EL (cell line): ENCODE data around the gene SLC35A1.
"Not testable (repeated sequence)": the region's sequence is repeated elsewhere in the genome, so short reads cannot be mapped to it uniquely, and the experiment has no call there.

Source experiments
- DNase-seq: peaks from one replicate; pipeline ENCODE4 v3.0.0-alpha.2; 2016

SLC35A1 gene, protein sequence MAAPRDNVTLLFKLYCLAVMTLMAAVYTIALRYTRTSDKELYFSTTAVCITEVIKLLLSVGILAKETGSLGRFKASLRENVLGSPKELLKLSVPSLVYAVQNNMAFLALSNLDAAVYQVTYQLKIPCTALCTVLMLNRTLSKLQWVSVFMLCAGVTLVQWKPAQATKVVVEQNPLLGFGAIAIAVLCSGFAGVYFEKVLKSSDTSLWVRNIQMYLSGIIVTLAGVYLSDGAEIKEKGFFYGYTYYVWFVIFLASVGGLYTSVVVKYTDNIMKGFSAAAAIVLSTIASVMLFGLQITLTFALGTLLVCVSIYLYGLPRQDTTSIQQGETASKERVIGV

DNA sequence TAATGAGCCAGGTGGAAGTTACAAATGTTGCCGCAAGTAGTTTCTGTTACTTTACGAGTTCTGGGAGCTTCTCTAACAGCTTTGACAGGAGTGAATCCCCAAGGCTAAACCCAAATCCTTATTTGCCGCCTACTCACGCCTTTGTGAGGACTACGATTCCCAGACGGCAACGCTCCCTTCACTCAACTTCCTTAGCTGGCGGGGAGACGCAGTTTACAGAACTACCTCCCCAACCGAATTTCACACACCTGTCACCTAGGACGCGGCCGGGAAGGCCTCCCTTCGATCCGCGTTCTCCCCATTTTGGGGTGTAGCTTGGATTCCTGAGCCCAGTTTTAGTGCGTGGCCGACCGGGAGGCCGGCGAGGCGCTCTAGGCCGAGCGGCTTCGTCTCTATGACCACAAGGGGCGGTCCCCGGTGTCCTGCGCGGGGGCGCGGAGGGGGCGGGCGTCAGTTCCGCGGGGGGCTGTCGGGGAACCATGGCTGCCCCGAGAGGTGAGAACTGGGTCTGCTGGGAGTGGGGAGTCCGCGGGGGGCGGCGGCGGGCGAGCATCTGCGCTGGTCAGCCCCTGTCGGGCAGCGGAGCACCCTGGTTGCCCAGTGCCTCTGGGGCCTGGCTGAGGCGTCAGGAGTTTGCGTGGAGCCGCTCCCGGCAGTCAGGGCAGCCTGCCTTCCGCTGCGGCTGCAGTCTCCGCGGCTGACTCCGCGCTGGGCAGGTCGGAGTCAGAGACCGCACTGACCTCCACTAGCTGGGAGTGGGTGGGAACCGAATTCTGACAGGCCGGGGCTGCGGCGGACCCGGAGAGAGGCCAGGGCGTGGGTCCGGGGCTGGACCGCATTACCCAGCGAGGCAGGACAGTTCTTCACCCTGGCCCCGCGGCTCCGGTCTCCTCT is at the start of gene SLC35A1:
TSS of gene SLC35A1 (plus strand) at position 450 of the 894 bp plus-strand sequence. CDS start at position 480, 30 bp downstream.
- peak; percentile 77 for DNase-seq

DNA sequence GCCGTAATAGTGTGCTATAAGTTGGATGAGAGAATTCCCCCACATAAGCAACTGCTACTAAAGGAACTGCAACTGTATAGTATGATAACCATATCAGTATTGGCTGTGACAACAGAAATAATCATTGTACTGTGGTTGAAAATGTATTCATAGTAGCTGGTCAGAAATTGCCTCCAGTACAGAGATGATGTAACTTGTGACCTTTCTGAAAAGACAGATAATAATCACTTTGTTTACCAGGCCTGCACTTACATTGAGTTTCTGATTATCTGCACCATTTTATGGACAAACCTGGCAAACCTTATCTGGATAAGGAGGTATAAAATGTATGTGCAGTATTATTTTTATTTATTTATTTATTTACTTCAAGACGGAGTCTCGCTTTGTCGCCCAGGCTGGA is 46.0 kb upstream of the SLC35A1 start:
- no peak for DNase-seq

DNA sequence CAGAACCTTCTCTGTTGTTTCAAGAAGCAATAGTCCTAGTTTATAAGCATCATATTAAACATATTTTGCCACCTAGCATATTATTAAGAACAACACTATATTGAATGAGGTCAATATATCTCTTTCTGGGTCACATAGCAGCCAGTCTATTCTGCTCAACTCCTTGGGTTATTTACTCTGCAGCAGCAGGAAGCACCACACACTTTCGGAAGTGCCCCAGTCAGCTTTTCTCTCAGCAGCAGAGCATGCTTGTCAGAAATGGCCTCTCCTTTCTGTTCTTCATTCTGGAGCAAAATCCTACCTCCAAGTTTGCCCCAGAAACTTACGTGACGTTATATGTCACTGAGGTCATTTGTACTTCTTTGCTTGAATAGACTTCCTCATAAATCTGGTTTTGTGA is 42.3 kb upstream of the SLC35A1 start:
- DNase-seq: no peak

DNA sequence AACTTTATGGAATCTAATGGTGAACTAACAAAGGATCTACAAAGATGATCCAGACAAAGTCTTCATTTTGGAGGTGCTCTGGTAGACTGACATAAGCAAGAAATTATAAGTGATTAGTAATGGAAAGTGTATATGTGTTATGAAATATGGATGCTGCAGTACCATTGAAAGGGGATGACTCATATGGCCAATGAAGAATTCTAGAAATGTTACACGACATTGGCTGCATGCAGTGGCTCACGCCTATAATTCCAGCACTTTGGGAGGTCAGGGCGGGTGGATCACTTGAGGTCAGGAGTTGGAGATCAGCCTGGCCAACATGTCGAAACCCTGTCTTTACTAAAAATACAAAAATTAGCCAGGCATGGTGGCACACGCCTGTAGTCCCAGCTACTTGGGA is 41.5 kb upstream of the SLC35A1 start:
- peak; percentile 42 for DNase-seq

DNA sequence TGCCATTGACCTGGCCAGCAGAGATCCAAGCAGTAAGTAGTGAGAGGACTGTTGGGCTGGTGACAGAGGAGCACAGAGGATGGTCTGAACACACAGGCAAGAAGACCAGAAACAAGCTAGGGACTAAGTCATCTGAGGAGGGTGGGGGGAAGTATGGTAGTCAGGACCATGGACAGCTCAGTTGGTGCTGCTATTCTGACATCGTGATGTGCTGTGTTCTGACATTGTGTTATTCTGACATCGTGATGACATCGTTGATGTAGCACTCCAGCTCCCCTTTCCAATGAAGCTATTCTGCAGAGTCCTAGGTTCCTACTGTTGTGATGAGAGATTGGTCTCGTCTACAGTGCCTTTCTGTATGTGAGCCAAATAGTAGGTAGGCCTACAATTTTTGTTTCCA is 36.3 kb upstream of the SLC35A1 start:
- DNase-seq: peak; percentile 58

DNA sequence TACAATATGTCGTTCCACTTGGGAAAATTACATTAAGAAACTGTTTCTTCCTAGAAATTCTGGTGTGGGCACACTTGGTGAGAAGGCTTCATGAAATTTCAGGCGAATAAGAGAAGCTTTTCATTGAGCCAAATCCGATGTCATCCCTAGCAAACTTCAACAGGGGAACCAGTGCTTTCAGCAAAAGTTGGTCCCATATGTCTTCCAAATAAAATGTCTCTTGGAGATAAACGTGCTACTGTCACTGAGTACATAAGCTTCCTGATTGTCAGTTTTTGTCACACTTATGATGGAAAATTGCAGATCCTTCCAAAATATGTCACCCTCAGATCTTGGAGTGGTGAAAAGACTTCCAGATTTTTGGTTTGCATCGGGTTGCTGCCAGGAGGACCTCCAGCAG is 31.1 kb upstream of the SLC35A1 start:
- DNase-seq: no peak

DNA sequence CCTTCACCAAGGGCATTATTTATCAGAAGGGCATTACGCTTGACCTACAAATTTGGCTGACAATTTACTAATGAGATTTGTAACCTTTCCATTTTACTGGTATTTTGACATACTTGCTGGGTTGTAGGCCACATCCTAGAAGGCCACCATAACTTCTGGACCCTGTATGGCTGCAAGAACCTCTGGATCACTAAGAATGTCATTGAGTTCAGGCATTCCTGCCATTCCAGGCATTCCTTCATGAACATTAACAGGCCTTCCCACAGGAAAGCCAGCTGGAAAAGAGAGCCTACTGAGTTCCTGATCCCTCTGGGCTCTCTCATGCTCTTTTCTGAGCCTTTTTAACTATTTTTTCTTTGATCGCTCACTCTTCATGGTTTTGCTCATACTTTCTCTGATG is 28.4 kb upstream of the SLC35A1 start:
- peak; percentile 45 for DNase-seq

DNA sequence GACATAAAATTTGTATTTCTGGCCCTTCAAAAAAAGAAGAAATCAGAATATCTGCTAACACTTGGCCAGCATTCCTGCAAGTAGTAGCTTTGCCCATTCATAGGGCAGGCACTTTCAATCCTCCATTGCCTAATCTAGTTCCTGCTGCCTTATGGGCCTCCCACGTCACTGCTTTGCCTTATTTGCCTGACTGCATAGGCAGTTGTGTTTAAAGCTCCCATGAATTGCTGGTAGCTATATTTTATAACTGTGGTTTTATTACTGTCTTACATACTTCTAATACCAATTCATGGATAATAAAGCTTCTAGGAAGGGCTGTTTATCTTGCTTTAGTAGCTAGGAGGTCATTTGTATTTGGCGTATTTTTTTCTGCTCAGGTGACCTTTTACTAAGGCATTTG is 7.7 kb upstream of the SLC35A1 start:
- no peak for DNase-seq

DNA sequence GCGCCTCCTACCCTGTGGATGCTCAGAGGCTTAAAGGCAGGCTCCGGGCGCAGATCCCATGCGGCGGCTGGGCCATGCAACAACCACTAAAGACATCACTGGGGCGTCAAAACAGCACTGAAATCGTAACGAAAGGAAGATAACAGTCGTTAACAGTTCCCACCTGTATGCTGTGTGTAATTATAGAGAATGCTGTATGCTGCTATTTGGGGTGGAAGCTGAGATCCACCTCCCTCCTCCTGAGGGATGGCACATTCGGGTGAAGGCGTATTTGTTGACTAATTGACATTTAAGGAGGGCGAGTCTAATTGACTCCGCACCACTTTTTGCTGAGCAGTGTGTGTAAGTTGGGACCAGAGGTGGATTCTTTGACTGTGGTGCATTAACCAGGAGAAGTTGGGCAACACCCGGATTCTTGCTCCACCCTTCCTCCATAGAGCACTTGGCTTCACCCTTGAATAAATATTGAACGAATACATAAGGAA is 687 bp downstream of the SLC35A1 start:
- peak; percentile 37 for DNase-seq

DNA sequence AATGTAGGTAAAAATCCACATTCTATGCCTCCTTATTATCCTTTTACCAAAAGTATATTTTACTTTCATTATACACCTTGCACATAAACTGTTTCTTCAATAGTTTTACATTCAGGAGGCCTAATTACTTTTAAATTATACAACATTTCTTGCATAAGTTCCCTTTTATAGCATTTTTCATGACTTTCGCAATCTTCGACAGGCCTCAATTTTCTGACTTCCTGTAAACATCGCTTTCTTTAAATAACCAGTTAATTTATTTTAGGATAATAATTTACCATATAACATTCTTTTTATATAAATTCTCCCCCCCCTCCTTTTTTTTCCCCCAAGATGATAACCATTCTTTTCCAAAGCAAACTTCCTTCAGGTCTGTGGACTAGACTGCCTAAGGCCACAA is 9.2 kb downstream of the SLC35A1 start:
- no peak for DNase-seq

DNA sequence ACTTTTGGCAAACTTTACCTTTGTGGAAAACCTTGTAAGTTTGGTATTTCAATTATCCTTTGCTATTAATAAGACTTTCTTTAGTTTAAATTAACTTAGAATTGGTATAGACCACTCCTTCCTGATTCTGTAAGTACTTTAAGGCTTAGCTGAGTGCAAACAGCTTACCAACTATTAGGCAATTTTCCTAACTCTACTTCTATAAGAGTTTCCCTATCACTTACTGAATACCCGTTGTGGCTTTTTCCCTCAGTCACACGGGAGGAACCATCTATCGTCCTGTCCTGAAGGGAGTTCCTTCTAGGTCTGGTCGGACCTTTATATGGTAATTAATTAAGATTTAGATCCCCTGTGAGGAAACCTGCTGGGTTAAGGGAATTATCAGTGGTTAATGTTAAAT is 9.6 kb downstream of the SLC35A1 start:
- DNase-seq: no peak

DNA sequence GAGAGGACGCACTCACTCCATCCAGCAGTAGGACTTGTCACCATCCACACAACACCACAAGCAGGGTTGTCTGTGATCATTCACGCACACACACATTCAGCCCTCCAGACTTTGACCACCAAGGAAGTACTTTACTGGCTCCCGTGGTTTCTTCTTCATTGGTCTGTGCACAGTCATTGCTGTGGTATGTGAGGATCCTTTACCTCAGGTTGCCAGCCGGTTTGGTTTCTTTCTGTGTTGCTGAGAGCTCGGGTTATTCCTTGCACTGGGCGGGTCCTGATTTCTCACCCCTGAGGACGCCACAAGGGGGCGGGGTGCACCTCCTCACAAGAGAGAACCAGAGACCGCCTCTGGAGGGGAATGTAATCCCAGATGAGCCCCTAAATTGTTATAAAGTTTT is 11.2 kb downstream of the SLC35A1 start:
- DNase-seq: peak; percentile 84

DNA sequence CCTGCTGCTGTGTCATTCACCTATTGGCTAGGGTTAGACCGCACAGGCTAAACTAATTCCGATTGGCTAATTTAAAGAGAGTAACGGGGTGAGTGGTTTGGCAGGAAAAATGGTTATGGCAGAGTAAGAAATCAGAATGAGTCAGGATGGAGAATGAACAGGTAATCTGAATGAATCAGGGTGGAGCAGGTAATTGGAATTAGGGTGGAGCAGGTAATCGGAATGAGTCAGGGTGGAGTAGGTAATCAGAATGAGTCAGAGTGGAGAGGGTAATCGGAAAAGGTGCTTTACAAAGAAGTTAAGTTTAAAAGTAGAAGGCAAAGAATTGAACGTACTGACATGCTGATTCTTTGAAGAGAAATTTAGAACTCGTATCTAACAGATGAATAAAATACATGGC is 11.7 kb downstream of the SLC35A1 start:
- DNase-seq: no peak

DNA sequence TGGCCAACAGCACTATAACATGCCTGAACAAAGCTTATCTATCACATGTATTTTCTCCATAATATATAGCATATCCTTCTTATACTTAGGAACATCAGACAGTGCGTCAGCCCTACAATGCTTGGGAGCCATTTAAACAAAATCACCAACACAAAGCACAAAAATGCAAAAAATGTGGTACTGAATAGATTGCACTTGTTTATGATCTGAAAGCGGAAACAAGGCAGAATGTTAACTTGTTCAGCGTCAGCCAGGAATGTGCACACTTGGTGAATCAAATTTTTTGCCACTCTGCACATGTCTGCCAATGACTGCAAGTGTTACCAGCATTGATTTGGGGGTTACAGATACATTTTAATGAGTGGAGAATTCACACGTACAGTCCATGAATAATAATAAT is 14.8 kb downstream of the SLC35A1 start:
- peak; percentile 59 for DNase-seq

DNA sequence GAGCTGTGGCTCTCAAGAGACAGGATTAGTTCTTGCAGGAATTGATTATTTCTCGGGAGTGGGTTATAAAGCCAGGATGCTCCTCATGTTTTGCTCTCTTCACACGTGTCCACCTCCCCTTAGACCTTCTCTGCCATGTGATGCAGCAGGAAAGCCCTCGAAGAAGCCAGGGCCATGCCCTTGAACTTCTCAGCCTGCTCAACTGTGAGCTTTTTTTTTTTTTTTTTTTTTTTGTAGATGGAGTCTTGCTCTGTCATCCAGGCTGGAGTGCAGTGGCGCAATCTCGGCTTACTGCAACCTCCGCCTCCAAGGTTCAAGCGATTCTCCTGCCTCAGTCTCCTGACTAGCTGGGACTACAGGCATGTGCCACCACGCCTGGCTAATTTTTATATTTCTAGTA is 16.6 kb downstream of the SLC35A1 start:
- DNase-seq: not testable (repeated sequence)

DNA sequence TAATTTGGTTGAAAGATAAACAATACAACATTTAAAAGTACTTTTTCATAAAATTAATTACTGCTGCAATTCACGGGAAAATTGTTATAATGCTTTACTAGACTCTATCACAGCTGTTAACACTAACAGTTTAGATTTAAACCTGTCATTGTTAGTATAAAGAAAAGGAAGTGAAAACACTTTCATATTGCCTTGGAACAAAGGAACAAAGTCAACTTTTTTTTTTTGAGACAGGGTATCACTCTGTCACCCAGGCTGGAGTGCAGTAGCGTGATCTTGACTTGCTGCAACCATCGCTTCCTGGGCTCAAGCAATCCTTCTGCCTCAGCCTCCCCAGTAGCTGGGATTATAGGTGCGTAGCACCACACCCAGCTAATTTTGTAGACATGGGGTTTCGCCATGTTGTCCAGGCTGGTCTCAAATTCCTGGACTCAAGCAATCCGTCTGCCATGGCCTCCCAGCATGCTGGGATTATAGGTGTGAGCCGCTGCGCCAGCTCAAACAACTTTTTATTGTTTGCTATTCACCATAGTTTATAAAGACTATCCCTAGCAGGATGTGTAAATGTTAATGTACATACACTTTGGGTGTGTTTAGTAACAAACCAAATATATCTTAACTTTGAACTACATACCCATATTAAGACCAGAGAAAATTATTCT is 22.1 kb downstream of the SLC35A1 start:
- no peak for DNase-seq

DNA sequence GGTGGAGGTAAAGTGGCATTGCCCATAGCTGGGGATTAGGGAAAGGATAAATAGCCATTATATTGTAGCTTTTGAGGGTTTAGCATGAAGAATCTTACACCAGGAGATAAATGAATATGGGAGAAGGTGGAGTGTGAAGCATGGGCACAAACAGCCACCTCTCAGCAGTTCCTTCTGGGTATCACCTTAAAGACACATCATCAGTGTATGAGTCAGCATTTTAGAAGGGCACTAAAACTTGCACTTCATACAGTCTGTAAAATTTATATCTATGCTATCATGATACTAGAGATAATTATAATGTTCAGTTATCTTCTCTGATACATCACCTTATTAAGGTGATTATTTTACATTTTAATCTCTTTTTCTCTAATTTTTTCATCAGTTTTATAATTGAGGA is 25.3 kb downstream of the SLC35A1 start:
- DNase-seq: no peak

DNA sequence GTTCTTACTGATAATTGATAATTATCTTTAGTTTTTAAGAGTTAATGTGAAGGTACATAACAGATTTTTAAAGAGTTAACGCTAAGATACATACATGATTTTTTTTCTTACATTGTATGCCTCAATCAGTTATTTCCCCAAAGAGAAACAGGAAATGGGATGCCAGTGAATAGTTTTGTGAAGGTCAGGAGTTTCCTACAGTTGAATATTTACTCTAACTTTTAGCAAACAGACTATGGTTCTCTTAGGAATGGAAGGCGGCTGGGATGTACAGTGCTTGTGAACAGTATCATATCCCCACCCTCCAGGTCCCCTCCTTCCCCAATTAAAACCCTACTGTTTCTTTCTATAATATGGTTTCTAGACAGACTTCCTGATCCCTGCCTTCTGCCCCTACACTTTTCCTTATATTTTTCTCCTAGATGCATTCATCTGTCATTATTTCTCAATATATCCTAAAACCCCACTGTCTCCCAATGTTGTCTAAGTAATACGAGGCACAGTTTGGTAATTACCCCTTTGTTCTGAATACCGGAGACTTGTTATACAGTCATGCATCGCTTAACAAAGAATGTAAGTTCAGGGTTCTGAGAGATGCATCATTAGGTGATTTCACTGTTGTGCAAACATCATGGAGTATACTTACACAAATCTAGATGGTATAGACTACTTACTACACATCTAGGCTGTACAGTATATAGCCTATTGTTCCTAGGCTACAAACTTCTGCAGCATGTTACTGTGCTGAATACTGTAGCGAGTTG is 29.2 kb downstream of the SLC35A1 start:
- DNase-seq: no peak

DNA sequence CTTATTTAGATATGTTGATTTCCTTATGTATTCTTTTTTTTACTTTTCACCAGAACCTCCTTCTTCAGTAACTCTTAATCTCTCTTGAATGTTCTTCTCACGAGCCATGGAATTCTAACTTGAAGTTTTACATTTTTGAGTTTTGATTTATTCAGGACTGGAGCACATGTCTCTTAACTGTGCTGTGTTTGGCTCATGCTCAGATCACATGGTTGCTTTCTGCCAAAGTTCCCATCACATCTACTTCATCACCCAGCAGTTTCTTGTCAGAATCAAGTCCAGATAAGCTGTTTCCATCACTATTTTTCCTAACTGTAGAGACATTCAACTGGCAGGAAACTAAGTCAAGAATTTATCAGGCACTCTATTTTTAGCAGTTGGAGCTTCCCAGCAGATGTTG is 31.7 kb downstream of the SLC35A1 start:
- DNase-seq: no peak

DNA sequence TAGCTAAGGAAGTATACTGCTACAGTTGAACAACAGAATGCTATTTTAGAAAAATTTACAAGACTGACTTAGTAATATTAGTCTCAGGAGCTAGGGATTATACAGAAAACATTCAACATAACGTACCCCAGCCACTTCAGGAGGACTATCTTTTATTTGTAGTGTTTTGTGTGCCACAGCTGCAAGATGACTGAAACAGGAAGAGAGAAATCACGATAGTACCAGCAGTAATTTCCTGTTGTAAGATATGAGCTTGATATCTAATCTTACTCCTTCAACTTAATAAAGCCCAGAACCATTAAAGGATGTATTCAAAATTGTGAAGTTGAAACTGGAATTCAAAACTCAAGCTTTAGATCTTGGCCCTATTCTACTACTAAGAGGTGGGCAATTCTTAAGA is 42.1 kb downstream of the SLC35A1 start:
- DNase-seq: no peak

DNA sequence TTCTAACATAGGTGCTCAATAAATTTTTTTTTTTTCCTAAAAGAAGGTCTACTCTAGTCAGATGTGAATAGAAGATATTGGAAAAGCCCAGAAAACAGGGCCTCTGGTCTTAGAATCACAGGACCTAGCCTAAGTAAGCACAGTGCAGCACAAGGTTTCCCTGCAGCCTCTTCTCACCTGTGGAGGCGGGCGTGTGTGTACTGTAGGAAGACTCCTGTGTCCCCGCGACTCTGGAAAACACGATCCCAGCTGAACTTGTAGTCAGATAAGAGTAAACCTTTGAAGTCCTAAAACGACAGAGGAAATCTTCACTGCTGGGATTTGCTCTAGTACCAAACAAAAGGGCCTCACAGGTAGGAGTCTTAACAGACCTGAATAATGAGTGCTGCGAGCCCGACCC is 45.7 kb downstream of the SLC35A1 start:
- no peak for DNase-seq

DNA sequence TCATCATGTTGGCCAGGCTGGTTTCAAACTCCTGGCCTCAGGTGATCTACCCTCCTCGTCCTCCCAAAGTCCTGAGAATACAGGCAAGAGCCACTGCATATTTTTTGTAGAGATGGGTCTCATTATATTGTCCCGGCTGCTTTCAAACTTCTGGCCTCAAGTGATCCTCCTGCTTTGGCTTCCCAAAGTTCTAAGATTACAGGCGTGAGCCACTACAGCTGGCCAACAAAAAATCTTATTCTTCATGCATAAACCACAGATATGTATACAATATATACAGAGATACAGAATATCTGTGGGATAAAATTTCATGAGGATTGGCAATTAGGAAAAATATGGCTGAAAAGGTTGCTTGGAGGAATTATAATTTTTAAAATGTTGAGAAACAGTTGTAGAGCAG is 49.9 kb downstream of the SLC35A1 start:
- no peak for DNase-seq

DNA sequence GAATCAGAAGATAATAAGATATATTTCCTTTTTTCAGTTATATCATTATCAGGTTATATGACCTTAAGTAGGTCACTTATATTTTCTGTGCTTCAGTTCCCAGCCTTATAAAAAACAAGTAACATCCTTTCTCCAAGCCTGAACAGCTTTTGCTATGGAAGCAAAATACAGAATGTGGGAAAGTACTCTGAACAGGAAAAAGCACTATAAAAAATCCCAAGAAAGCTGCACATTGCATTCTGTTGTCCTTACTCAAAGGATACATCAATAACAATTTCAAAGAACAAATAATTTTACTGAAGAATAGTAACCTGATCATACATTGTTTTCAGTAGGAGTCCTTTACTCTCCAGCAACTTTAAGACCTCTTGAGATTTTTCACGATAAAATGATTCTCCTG is 56.4 kb downstream of the SLC35A1 start:
- DNase-seq: no peak
